RPMI7951 (cell line): ENCODE measurements around the gene AGPAT2. TPM values are rescaled to one million over a fixed set of nuclear protein-coding genes. Genes with fewer than 3 reads are reported as not detected.
"Not testable (repeated sequence)": the region's sequence is repeated elsewhere in the genome, so short reads cannot be mapped to it uniquely, and the experiment has no call there.

ENCODE experiments used
- DNase-seq: peaks from one replicate; pipeline ENCODE4 v3.0.0-alpha.2; 2012; ENCODE audit warnings: low read depth
- total RNA-seq: library from RNA; depleted of rRNA; stranded (reverse); fragments of >200 nt; shearing (Covaris generic); gene quantifications from 2 replicates; pipeline ENCODE4 v1.2.3, GENCODE V29; 2014

AGPAT2 gene
- total RNA-seq, 1 experiment from 2014 or later = 20.4 TPM

- DNase-seq = no peak
Measured at GRCh38 chr9:136720898-136721338, 33.7 kb upstream of the AGPAT2 start.

GRCh38 chr9:136720251-136720897, 33.1 kb upstream of the AGPAT2 start:
- DNase-seq = no peak

- DNase-seq = no peak
Measured at GRCh38 chr9:136719195-136719880, 32.1 kb upstream of the AGPAT2 start.

GRCh38 chr9:136718345-136719194, 31.3 kb upstream of the AGPAT2 start:
- DNase-seq = no peak

GRCh38 chr9:136717399-136717798, 30.1 kb upstream of the AGPAT2 start:
- no peak for DNase-seq

DNA sequence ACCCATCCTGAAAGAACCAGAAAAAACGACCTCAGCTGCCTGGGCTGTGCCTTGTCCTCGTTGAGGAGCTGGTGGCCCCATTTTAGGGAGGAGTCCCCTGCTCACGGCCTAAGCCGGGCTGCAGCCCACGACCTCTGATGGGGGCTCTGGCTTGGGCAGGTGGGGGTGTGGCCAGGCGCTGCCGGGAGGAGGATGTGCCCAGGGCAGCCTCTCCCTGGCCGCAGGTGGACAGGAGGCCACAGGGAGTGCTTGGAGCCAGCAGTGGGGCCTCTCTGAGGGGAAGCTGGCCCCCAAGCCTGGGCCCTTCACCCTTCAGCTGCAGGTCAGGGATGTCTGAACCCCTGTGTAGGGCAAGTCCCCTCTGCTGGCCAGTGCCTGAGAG, 27.6 kb upstream of the AGPAT2 start:
- DNase-seq = no peak

DNA sequence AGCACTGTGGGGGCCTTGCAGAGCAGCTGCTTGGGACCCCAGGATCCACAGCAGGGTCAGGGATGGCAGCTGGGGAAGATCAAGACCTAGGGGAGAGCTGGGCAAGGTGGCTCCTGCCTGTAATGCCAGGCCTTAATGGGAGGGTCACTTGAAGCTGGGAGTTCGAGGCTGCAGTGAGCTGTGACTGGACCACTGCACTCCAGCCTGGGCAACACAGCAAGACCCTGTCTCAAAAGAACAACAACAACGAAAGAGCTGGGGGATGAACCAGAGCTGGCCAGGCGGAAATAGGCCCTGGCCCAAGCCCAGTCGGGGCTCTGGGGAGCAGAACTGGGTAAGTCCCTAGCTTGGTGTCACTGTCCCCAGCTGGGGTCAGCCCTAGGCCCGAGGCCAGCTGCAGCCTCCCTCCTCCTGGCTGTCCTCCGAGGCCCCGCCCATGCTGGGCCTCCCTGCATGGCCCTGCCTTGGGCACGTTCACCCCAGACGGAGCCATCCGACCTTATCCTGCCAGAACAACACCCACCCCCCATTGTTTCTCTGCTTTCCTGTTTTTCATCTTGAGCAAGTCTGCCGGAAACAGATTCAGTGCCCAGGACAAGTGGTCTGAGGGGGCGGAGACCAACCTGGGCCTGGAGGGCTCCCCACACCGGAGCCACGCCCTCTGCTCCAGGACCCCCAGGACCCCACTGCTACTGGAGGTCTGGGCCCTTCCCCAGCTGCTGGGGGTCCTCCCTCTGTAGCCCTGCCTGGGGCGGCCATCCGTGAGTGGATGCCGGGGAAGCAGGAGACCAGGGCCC, 27.0 kb upstream of the AGPAT2 start:
- DNase-seq = no peak

GRCh38 chr9:136713550-136713949, 26.3 kb upstream of the AGPAT2 start:
- DNase-seq = no peak

GRCh38 chr9:136712690-136713544, 25.7 kb upstream of the AGPAT2 start:
- no peak for DNase-seq

- DNase-seq = no peak
Measured at GRCh38 chr9:136711751-136712689, 24.8 kb upstream of the AGPAT2 start, which contains the start of gene DIPK1B. DIPK1B (plus strand) TSS chr9:136712572; CDS start chr9:136712666, 94 bp downstream.

- DNase-seq = not testable (repeated sequence)
Measured at GRCh38 chr9:136711219-136711648, 24.0 kb upstream of the AGPAT2 start.

DNA sequence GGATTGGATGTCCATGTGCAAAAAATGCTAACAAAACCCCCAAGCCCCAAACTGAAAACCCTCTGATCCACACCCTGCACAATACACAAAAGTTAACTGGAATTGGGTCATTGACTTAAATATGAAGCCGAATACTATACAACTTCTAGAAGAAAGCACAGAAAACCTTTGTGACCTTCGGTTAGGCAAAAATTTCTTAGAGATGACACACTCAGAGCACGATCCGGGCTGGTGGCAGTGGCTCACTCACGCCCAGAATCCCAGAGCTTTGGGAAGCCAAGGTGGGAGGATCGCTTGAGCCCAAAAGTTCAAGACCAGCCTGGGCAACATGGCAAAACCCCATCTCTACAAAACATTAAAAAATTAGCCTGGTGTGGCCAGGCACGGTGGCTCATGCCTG, 23.3 kb upstream of the AGPAT2 start:
- DNase-seq = no peak

- DNase-seq = no peak
Measured at GRCh38 chr9:136709454-136710109, 22.3 kb upstream of the AGPAT2 start.

DNA sequence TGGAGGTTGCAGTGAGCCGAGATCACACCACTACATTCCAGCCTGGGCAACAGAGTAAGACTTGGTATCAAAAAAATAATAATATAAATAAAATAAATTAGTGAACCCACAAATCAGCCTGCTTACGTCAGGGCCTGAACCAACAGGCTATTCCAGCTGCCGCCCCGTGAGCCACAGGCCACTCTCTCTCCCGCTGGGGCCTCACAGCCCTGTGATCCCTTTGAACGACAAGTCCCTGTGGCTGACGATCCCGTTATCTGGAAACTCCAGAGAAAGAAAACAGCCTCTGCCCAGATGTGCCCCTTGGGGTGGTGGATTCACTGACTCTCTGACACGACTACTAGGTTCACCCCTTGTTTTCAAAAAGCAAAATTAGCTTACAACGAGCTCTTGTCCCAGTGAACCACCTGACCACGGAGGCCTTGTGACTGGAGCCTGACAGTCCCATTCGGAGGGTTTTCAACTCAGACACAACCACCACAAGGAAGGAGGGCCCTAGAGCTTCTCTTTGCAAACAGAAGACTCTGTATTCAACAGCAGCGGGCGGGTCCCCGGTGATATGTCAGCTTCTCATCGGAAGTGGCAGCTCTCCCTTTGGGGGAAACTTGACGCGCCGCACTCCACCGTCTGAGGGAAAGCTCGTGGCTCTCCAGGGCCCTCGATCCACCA, 20.7 kb upstream of the AGPAT2 start:
- DNase-seq = no peak

DNA sequence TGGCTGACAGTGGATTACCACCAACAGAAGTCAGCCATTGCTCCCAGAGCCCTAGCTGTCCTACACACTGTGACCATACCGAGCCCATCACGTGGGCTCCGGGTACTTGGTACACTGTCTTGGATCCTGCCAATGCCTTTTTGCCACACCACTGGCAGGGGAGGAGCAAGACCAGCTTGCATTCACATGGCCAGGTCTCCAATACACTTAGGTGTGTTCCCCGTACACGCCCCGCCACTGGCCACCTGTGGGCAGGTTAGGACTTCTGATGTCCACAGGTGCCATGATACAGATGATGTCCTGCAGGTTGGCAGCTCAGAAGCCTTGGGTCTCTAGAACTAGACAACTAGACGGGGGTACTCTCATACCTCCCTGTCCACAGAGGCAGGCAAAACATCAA, 19.8 kb upstream of the AGPAT2 start:
- DNase-seq = no peak

DNA sequence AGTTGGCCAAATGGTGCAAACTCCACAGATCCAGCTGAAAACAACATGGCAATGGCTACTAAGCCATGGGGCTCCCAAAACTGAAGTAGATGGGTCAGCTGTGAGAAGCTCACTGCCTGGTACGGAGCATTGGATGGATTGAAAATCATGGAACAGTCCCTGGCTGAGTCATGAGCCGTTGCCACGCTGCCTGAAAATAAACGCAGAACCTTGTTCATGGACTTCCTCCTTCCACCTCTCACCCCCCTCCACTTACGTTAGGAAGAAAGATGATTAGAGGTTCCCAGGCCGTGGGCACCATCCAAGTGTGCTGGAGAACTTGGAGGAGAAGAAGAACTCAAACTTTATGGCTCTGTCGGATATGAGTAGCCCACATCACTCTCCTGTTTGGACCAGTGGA, 18.3 kb upstream of the AGPAT2 start:
- no peak for DNase-seq

DNA sequence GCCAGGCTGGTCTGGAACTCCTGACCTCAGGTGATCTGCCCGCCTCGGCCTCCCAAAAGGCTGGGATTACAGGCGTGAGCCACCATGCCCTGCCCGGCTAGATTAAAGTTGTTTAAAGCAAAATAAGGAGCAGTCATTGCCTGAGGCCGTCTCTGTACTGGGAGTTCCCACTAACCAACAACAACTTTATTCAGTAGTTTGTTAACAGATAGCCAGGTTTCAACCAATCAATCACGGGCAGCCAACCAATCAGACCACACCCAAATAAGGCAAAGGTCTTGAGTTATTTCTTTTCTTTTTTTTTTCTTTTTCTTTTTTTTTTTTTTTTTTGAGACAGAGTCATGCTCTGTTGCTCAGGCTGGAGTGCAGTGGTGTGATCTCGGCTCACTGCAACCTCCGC, 17.5 kb upstream of the AGPAT2 start:
- not testable (repeated sequence) for DNase-seq

- no peak for DNase-seq
Measured at GRCh38 chr9:136703276-136703860, 16.1 kb upstream of the AGPAT2 start.
